Hepatocyte (in vitro differentiated cells): ENCODE data around the gene CORO1C.

Experiments
- EZH2 ChIP-seq: fragments of 200-600 bp; sonication (generic); IDR thresholded peaks from 2 replicates; pipeline ENCODE4 v1.6.1; 2016; ENCODE audit warnings: antibody characterized with exemption, mild to moderate bottlenecking, borderline replicate concordance
- TF ChIP-seq, protein P1 (sequence below): fragments of 200-600 bp; sonication (generic); IDR thresholded peaks from 2 replicates; pipeline ENCODE4 v1.5.1; 2016; ENCODE audit warnings: antibody characterized with exemption, mild to moderate bottlenecking; ENCODE audit not compliant: poor library complexity

DNA sequence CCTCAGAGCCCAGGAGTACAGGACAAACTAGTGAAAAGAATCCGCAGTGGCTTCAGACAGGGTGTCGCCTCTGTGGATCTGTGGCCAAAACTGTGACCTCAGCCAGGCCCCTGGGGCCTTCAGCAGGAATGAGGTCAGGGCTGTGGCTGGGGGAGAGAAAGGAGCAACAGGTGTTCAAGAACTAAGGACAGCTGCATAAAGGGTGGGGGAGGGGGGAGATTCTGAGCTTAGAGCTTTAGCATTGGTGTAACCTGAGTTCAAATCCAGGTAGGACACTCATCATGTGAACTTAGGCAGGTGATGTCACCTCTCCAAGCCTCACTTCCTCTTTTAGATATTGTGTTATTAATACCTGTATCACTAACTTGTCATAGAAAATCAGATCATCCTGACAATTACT is 40.9 kb upstream of the CORO1C start:
- TF ChIP-seq, protein P1, sequence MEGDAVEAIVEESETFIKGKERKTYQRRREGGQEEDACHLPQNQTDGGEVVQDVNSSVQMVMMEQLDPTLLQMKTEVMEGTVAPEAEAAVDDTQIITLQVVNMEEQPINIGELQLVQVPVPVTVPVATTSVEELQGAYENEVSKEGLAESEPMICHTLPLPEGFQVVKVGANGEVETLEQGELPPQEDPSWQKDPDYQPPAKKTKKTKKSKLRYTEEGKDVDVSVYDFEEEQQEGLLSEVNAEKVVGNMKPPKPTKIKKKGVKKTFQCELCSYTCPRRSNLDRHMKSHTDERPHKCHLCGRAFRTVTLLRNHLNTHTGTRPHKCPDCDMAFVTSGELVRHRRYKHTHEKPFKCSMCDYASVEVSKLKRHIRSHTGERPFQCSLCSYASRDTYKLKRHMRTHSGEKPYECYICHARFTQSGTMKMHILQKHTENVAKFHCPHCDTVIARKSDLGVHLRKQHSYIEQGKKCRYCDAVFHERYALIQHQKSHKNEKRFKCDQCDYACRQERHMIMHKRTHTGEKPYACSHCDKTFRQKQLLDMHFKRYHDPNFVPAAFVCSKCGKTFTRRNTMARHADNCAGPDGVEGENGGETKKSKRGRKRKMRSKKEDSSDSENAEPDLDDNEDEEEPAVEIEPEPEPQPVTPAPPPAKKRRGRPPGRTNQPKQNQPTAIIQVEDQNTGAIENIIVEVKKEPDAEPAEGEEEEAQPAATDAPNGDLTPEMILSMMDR: no peak
- no peak for TF ChIP-seq EZH2
